ENCODE measurements around the gene C1orf226. TPM values are rescaled to one million over a fixed set of nuclear protein-coding genes. Genes with fewer than 3 reads are reported as not detected.

Gene C1orf226
- total RNA-seq, 4 donors from 2014 or later, result 1.3 to 24.4 (median 4.8) TPM

DNA sequence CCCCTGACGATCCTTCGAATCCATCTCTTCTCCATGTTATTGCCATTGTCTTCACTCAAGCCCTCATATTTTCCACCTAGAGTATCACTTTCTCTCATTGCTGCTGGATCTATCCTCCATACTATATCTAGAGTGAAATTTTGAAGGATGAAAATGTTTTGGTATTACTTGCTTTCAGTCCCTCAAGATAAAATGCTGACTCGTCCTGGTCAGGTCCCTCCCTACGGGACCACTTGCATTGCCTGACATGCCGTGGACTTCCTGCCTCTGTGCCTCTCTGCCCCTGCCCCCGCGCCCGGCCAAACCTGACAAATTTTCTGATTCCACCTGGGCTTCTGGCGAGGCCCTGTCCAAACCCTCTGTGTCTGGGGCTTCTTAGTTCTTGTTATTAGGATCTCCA is 28.4 kb upstream of the C1orf226 start:
- DNase-seq, result no peak
- Histone ChIP-seq H3K27ac (no peak overlapping the region), H3K36me3 (no peaks in the 10 kb centered on the region), H3K9me3 (no peaks in the 10 kb centered on the region), H3K4me3 (no peak overlapping the region), H3K4me1 (no peaks in the 10 kb centered on the region), H3K27me3 (no peaks in the 10 kb centered on the region)
- TF ChIP-seq CTCF (IDR thresholded peaks at IDR 0.05) (no peak), POLR2A (IDR thresholded peaks at IDR 0.05) (no peak)
- intact Hi-C loops (cut with DNase I; ENCODE audit: low total_unique reads), result no loop called here

DNA sequence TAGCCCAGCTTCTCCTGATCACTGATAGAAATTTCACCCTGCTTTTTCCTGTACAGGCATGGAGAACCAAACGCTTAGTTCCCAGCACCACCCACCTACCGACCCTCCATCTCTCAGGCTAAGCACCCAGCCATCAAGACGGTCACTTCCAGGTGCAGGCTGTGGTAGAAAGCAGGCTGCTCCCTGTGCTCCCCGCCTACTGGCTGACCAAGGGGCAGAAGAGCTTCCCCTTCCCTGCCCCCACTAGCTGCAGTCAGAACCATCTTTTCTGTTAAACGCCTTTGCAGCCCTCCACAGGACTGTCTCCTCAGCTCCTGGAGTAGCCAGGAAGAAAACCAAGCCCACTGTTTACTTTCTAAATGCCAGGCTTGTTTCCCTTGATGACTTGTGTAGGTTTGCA is 27.8 kb upstream of the C1orf226 start:
- no peak overlapping the region for H3K4me3 ChIP-seq
- no peaks in the 10 kb centered on the region for H3K9me3 ChIP-seq
- no peaks in the 10 kb centered on the region for H3K36me3 ChIP-seq
- TF ChIP-seq POLR2A (IDR thresholded peaks at IDR 0.05) (no peak), CTCF (IDR thresholded peaks at IDR 0.05) (no peak)
- intact Hi-C loops (cut with DNase I; ENCODE audit: low total_unique reads), result no loop called here
- no peaks in the 10 kb centered on the region for H3K4me1 ChIP-seq
- no peaks in the 10 kb centered on the region for H3K27me3 ChIP-seq
- H3K27ac ChIP-seq, result no peak overlapping the region
- no peak for DNase-seq

DNA sequence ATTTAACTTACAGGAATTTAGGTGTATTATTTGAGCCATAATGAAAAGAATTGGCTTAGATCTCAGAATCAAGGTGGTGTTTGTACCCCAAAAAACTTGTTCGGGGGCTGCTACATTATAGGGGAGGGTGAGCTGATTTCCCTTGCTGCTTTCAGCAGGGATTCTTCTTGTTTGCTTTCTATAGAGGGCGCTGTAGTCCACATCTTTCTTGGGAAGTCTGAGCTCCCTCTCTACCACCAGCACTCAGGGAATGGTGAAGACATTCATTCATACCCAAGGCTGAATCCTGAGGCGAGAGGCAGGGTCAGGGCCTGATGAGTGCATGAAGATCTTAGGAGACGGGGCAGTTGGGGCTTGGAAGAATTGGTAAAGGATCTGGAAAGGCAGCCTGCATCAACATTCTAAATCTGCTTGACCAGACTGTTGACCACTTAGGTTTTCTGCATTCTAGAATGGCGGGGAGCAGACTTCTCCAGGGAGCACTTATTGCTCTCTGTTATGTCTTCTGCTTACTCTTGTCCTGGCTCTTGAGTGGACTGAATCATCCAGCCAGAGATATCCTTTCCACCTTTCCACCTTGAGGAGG is 23.8 kb upstream of the C1orf226 start:
- Histone ChIP-seq H3K9me3 (no peaks in the 10 kb centered on the region), H3K27ac (no peak overlapping the region), H3K36me3 (no peaks in the 10 kb centered on the region), H3K4me1 (no peaks in the 10 kb centered on the region), H3K27me3 (no peaks in the 10 kb centered on the region), H3K4me3 (no peak overlapping the region)
- no peak for DNase-seq
- intact Hi-C loops (cut with DNase I; ENCODE audit: low total_unique reads), result no loop called here
- TF ChIP-seq CTCF (IDR thresholded peaks at IDR 0.05) (no peak), POLR2A (IDR thresholded peaks at IDR 0.05) (no peak)

DNA sequence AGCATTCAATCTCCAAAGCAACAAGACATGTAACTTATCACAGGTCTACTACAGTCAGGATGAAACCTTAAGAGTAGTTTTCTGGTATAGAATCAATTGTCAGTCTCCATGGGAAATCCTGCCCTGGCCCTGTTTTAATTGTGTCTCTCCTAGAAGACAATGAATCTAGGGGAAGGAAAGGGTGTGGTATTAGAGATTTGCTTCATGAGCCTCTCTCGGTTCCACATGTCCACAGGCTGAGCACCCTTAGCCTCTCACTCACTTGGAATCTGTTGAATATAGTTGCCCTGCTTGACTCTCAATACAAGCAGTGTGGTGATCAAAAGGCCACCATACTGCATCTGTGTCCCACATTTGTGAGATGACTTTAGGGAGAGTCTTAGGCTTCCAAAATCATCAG is 22.6 kb upstream of the C1orf226 start:
- no peak for TF ChIP-seq POLR2A (IDR thresholded peaks at IDR 0.05)
- Histone ChIP-seq H3K4me1 (no peaks in the 10 kb centered on the region), H3K4me3 (no peak overlapping the region), H3K27me3 (no peaks in the 10 kb centered on the region), H3K9me3 (no peaks in the 10 kb centered on the region), H3K36me3 (no peaks in the 10 kb centered on the region), H3K27ac (no peak overlapping the region)
- intact Hi-C loops (cut with DNase I; ENCODE audit: low total_unique reads), result no loop called here
- no peak for DNase-seq

DNA sequence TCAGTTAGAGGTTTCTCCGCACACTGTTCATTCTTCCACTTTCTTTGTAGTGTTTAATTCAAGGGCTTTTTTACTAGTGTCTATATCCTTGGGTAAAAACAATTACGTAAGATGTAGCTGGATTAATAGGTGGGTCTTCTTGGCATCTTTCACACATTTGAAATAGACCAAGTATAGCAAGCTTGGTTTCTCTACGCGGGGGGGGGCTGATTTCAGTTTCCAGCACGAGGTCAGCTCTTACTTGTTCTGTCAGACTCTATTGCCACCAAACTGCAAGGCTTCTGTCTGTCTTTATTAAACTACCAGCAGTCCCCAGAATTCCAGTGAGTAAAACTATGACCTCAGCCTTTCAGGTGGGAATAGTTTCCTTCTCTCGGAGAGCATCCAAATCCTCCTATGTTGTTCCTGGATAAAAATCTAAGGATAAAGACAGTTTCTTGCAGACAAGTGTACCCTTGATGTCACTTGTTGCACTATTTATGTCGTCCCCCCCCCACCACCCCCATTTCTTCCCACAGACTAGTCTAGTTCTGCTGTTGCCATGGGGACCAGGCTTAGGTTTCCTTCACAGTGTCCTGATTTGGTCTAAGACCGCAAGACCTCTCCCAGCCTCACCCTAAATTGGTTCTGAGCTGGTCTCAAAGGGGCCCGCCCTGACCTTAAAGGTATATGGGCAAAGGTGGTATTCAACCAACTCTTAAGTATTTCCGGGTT is 21.8 kb upstream of the C1orf226 start:
- H3K27ac ChIP-seq, result no peak overlapping the region
- intact Hi-C loops (cut with DNase I; ENCODE audit: low total_unique reads), result no loop called here
- TF ChIP-seq POLR2A (IDR thresholded peaks at IDR 0.05) (no peak), CTCF (IDR thresholded peaks at IDR 0.05) (no peak)
- no peak for DNase-seq
- H3K36me3 ChIP-seq, result no peaks in the 10 kb centered on the region
- no peaks in the 10 kb centered on the region for H3K4me1 ChIP-seq
- no peaks in the 10 kb centered on the region for H3K27me3 ChIP-seq
- no peak overlapping the region for H3K4me3 ChIP-seq
- no peaks in the 10 kb centered on the region for H3K9me3 ChIP-seq

Measured in uterus (tissue), 4 donors.